HG03342 (cell line): ENCODE data around the gene CHADL.
"Not testable (repeated sequence)": the region's sequence is repeated elsewhere in the genome, so short reads cannot be mapped to it uniquely, and the experiment has no call there.

Experiments used
- ATAC-seq: cut with Tn5 transposase; IDR thresholded peaks from one replicate; pipeline ENCODE4 v1.9.1; 2021; ENCODE audit warnings: mild to moderate bottlenecking, moderate library complexity; ENCODE audit not compliant: unreplicated experiment

Gene CHADL, protein sequence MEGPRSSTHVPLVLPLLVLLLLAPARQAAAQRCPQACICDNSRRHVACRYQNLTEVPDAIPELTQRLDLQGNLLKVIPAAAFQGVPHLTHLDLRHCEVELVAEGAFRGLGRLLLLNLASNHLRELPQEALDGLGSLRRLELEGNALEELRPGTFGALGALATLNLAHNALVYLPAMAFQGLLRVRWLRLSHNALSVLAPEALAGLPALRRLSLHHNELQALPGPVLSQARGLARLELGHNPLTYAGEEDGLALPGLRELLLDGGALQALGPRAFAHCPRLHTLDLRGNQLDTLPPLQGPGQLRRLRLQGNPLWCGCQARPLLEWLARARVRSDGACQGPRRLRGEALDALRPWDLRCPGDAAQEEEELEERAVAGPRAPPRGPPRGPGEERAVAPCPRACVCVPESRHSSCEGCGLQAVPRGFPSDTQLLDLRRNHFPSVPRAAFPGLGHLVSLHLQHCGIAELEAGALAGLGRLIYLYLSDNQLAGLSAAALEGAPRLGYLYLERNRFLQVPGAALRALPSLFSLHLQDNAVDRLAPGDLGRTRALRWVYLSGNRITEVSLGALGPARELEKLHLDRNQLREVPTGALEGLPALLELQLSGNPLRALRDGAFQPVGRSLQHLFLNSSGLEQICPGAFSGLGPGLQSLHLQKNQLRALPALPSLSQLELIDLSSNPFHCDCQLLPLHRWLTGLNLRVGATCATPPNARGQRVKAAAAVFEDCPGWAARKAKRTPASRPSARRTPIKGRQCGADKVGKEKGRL

DNA sequence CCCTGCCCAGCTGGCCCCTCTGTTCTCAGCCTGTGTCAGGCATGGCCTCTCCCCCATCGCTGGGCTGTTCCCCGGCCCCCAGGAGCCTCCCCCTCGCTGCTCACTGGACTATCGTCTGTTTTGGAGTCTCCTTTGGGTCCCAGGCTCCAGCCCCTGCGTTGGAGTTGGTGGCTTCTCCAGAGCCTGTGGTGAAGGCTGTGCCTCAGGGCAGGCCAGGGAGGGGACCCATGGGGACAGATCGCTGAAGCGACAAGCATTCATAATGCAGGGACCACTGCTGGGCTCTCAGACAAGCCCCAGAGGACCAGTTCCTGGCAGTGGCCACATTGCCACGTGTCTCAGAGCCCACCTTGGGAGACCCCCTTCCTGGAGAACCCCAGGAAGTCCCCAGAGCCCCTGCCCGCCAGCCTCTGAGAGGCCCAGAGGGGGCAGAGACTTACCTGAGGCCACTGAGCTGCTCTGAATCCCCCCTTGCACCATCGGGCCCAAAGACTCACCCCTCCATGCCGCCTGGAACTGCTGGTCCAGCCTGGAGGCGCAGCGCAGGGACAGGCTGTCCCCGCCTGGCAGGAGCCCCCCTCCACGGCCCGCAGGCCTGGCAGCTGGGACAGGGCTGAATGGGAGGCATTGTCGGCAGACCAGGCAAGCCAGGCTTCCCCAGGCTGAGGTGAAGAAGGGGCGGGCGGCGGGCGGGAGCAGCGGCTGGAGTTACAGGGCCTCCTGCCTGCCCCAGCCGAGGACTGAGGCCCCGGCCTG, at the start of gene CHADL:
TSS of gene CHADL (minus strand) at position 555 of the 756 bp plus-strand sequence. CDS start at position 505, 50 bp downstream.
- no peak for ATAC-seq

DNA sequence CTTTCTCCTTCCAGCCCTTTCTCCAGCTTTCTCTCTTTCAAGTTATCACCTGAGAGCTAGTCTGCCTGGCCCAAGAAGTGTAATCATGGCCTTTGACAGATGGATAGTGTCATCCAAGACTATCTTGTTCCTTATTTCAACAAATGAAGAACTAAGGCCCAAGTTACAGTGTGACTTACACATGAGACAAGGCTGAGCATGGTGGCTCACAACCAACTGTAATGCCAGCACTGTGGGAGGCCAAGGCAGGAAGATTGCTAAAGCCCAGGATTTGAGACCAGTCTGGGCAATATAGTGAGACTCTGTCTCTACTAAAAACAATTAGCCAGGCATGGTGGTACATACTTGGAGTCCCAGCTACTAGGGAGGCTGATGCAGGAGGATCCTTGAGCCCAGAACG, 48.9 kb upstream of the CHADL start:
- no peak for ATAC-seq

DNA sequence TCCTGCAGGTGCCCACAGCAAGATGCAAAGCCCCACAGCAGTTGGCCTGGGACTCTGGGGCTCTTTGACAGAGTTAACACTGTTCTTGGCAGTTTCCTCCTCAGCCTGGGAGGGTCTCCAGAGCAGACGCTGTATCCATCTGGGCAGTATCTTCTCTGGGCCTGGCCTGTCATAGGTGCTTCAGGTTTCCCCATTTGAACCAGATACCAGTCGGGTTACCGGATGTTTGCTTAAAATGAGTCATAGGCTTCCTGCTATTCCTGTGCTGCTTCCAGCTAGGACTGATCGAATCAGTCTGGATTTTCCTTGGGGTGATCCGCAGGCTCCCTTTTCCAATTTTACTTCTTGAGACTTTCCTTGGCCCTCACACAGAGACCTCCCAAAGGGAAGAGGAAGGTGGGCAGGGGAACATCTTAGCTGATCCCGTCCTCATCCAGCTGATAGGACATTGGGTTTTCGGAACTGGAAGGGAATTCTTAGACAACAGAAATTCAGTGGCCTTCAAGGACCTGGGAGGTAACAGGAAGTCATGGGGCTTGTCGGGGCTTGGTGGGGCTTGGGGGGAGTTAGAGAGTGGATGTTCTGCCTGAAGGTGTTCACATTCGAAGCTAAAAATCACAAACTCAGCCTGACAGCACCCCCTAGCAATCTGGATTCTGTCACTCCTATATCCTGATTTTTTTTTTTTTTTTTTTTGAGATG, 47.7 kb upstream of the CHADL start:
- no peak for ATAC-seq

DNA sequence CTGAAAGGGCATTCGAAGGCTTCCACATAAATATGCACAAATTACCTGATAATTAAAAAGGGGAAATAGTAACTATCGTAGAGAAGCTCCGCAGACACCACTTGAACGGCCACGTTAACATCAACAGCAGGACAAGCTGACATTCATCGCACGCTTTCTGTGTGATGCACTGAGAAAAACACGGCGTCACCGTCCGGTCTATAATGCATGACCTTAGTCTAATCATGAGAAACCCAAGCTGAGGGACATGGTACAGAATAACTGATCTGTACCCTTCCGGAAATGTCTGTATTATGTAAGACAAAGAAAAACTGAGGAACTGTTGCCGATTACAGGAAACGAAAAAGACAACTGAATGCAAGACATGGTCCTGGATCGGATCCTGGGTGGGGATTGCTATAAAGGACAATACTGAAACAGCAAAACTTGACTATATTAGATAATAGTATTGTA, 45.9 kb upstream of the CHADL start:
- peak; percentile 7 for ATAC-seq

DNA sequence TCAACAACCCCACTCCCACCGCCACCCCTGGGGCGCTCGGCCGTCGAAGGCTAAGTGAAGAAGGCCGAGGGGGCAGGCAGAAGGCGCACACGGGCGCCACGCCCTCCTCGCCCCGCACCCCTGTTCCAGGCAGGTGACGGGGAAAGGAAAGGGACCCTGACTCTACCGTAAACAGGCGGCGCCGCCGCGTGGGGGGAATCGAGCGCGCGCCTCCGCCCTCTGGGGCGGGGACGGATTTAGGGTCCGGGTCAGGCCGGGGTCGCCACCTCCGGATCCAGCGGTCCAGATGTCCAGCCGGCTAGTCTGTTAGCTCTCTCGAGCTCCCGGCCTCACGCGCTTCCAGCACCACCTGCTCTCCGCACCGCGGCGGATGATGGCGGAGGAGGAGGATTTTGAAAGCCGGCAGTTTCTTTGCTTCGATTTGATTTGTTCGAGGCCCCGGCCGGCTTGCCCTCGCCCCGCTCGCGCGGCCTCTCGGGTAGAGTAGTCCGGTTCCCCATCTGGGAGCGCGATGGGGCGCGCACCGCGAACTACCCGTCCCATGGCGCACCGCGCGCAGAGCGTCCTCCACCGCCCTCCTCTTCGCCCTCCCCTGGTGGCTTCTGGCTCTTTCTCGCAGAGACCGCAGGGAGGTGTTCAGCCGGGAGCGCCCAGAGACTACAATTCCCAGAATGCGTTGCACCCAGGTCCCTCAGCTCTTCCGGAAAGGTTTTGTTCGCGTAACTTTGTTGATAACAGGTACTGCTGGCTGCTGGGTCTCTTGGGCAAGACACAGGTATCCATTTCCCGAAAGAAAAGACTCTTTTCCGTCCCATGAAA, 45.3 kb upstream of the CHADL start, which contains the start of gene RANGAP1:
TSS of gene RANGAP1 (minus strand) at position 368 of the 819 bp plus-strand sequence. CDS start 5,143 bp downstream, outside the sequence.
- peak; percentile 90 for ATAC-seq

DNA sequence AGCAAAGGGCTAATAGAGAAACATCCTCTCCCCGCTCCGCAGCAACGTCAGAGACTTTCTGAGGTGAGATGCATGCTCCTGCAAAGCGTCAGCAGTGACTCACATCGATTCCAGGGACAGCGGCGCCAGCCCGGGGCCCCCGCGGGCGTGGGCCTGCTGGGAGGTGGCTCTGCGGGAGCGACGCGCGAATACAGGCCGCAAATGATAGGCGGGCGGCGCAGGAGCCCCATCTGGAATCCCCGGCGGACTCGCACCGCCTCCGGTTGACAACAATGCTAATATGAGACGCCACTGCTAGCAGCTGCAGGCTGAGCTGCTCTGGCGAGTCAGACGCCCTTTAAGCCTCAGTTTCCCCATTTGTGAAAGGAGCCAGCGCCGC, 44.7 kb upstream of the CHADL start:
- ATAC-seq = peak; percentile 18

DNA sequence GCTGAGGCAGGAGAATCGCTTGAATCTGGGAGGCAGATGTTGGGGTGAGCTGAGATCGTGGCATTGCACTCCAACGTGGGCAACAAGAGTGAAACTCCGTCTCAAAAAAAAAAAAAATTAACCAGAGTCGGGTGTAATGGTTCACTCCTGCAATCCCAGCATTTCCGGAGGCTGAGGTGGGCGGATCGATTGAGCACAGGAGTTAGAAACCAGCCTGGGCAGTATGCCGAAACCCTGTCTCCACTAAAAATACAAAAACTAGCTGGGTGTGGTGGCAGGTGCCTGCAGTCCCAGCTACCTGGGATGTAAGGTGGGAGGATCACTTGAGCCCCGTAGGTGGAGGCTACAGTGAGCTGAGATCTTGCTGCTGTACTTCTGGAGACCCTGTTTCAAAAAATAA, 43.7 kb upstream of the CHADL start:
- no peak for ATAC-seq

DNA sequence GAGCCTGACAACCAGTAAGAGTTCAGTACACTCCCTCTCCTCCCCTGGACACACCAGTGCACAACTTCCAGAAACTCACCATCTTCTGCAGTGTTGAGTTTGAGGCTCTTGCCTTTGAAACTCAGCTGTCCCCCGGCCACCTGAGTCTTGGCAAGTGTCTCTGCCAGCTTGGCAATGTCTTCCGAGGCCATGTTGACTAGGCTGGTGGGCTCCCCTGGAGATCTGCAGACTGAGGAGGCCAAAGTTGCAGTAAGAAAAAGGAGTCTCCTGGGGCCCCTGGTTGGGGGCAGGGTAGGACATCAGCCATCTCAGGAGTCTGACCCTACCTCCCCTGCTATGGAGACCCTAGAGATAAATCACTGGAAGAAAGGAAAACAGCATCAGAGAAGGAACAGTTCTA, 40.1 kb upstream of the CHADL start:
- no peak for ATAC-seq

DNA sequence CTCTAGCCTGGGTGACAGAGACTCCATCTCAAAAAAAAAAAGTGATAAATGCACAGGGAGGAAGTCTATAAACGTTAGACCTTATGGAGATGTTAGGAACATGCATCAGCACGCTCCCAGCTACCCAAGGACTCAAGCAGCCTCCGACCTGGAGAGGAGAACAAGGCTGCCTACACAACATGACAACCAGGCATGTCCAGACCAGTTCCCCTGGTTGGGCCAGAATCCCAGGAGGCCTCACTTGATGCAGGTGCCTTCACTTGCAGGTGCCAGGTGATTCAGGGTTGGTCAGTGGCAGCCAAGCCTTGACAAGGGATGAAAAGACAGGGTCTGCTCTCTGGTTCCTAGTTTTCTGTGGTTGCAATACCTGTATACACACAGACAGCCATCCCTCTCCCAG, 39.3 kb upstream of the CHADL start:
- ATAC-seq = no peak

DNA sequence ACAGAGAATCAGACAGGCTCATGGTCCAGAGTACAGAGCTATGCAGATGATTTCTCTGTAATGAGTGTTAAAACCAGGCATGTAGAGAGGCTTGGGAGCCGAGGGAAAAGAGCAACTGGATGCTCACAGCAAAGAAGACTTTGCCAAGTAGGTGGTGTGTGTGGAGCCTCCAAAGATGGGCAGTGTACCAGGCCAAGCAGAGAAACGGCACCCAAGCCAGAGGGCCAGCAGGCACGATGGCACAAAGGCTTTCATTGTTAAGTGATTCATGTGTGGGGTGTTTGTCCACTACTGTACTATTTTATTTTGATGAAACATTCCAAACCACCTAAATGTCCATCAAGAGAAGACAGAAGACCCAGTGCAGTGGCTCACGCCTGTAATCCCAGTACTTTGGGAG, 34.1 kb upstream of the CHADL start:
- no peak for ATAC-seq

DNA sequence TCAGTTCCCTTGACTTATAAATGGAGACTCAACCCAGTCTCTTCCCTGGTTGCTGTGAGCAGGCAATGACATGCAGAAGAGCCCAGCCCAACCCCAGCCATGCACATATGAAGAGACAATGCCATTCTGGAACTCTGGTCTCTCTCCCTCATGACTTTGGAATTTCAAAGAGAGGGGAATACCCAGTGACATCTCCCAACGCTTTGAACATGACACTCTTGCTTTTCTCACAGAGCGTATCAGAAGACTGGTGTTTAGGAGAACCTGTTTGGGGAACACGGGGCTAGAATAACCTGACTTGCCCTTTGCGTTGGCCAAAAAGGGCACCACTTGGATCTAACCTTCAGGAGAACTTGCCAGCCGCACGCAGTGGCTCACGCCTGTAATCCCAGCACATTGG, 32.4 kb upstream of the CHADL start:
- no peak for ATAC-seq

DNA sequence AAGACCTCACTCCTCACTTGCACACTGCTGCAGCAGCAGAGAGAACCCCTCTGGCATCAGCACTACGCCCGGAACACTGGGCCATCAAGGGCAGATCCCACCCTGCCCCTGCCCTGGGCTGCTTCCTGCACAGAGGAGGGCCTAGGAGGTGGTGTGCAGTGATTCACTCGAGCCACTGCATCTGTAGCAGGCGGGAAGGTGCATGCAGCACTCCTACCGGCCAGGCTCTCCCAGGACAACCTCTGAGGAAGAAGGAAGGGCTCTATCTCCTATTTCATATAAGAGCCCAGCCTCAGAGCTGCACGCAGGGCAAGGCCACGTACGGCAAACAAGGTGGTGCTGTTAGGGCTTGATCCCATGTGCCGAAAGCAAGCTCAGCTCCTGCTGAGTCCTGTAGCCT, 31.1 kb upstream of the CHADL start:
- ATAC-seq = no peak

DNA sequence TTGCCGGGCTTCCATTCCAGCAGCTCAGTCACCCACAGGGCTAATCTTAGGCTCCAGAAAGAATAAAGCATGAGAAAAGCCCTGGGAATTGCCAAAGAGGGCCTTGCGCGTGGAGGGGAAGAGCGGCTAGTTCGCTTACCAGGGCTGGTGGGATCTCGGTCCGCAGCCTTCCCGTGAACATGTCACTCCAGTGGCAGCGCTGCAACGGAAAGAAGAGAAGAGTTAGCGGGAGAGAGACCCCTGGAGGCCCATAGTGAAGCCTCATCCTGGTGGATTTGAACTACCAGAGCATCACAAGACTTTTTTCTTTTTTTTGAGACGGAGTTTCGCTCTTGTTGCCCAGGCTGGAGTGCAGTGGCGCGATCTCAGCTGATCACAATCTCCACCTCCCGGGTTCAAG, 27.2 kb upstream of the CHADL start:
- ATAC-seq = no peak

DNA sequence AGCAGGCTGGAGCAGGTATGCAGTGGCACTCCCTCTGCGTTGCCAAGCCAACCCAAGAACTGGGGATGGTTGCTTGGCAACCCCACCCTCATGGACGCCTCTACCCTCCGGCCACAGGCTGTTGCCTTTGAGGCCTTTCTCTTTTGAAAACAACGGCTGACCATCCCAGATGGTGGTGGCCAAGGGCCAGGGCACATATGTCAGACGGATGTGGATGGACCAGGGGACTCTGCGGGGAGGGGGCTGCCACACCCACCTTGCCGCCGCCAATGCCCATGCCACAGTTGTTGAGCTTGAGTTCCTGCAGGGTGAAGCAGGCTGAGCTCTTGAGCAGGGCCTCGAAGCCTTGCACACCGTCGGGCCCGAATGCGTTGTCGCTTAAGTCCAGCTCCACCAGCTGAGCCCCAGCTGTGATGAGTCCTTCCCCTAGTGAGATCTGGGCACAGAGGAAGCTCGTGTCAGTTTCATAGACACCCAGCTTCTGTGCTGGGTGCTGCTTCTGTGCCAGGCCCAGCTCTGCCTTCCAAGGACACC, 23.7 kb upstream of the CHADL start:
- ATAC-seq = no peak

DNA sequence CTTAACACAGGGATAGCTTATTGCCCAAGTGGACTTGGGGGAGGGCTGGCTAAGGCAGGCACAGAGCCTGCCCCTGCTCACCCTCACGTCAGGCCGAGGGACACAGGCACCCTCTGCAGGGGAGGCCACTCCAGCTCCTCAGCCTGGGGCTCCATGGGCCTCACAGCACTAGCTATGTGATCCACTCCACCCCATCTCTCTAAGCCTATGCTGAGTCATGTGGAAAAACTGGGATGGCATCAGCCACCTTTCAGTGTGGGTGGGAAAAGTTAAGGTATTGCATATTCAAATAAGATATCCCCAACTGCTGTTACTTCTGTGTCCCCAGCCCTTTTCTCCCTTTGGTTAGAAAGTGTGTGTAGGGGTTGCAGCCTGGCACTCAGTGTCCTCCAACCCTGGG, 23.0 kb upstream of the CHADL start:
- no peak for ATAC-seq

DNA sequence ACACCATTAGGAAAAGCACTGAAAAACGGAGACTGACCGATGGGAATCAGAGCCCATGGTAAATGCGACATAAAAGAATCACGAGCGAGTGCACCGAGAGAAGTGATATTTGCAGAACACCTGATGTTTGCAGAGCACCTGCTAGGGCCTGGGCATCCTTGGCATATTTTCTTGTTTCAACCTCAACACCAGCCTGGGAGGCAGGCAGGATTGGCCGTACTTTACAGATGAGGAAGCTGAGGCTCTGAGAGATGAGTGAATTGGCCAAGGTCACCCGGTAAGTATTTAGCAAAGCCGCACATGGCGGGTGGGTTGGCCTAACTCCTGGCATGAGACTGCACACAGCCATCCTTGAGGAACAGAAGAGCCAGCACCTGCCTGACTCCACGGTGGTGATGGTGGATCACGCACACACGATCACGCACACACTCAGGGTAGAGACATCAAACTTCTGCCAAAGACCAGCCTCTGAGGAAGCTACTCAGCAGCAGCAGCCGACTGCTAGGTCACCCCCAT, 21.6 kb upstream of the CHADL start:
- no peak for ATAC-seq

DNA sequence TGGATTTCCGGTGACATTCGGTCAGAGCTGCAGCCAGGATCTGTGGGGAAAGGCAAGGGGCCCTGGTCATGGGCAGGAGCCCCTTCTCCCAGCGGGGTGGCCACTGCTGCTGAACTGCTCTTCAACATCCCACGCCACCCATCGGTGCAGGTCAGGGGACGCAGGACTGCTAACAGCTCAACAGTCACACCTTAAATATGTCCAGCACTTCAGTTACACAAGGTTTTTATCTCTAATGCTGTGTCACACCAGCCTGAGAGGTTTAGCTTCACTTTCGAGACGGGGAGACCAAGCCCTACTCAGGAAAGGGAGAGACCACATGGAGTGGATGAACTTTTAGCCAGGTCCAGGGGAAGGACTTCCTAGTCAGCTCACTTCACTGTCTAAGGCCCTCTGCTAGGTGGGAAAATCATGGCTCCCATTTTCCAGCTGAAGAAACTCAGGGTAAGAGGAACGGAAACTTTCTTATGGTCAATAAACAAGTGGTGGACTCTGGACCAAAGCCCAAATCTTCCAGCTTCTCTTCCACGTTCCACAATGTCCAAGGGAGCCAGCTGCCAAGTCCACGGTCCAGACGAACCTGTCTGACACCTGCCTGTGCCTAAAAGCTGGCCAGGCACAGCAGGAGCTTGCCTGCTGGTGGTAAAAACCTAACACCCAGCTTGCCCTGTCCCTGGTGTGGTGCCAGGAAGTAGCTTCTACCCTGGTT, 21.0 kb upstream of the CHADL start:
- no peak for ATAC-seq

DNA sequence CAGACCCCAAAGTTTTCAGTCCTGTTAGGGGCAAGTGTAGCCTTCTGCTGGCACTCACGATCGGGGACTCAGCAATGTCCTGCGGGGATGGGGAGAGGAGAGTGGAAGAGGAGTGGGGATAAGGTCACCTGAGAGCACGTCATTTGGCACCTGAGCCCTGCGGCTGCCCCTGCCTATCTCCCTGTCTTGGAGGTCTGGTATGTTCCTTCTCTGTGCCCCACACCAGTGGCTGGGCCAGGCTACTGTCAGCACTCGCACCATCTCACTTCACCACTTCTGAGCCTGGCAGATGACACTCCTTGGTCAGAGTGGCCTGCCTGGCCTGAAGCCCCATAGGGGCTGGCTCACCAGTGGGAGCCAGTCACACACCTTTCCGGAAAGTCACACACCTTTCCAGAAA, 20.1 kb upstream of the CHADL start:
- ATAC-seq = no peak

DNA sequence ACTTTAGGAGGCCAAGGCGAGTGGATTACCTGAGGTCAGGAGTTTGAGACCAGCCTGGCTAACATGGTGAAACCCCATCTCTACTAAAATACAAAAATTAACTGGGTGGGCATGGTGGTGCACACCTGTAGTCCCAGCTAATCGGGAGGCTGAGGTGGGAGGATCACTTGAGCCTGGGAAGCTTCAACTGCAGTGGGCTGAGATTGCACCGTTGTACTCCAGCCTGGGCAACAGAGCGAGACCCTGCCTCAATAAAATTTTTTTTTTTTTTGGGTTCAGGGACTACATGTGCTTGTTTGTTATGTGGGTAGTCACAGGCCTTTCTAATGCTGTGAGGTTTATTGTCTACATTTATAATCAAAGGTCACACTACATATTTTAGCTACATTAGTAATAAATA, 19.0 kb upstream of the CHADL start:
- not testable (repeated sequence) for ATAC-seq
